Measurements from ENCODE around the gene LLCFC1. TPM values are rescaled to one million over a fixed set of nuclear protein-coding genes. Genes with fewer than 3 reads are reported as not detected.
"Not testable (repeated sequence)": the region's sequence is repeated elsewhere in the genome, so short reads cannot be mapped to it uniquely, and the experiment has no call there.

The LLCFC1 gene
- total RNA-seq, 2 donors from 2014 or later: not detected

DNA sequence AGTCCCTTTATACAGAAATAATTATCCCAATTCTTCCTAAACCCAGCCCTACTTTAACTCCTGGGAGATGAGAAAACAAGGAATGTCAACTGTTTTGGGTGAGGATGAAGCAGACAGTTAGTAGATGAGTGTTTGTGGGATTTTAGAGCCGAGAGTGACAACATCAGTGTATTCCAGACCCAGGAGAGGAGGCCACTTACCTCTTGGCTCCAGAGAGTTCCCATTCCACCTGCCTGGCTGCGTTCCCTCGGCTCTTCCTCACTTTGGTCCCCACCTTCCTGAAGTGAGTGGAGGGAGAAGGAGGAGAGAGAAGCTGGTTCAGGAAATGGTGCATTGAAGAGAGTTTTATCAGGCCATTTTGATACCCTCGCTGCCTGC is 22.3 kb downstream of the LLCFC1 start:
- no peak for ATAC-seq (replicated peaks in 1 of 2)
- peaks cover 0 to under 1% of the 10 kb centered on the region in 2 donors for H3K36me3 Mint-ChIP-seq (ENCODE audit: insufficient read depth in 2 of 2)
- H3K4me1 Mint-ChIP-seq (ENCODE audit: low read depth): no peaks in the 10 kb centered on the region
- no peaks in the 10 kb centered on the region for H3K9me3 Mint-ChIP-seq
- H3K4me3 Mint-ChIP-seq: no peak overlapping the region
- H3K27me3 Mint-ChIP-seq (ENCODE audit: low read depth): peaks cover 15% of the 10 kb centered on the region
- no peak overlapping the region for H3K27ac Mint-ChIP-seq
- DNase-seq: no peak

DNA sequence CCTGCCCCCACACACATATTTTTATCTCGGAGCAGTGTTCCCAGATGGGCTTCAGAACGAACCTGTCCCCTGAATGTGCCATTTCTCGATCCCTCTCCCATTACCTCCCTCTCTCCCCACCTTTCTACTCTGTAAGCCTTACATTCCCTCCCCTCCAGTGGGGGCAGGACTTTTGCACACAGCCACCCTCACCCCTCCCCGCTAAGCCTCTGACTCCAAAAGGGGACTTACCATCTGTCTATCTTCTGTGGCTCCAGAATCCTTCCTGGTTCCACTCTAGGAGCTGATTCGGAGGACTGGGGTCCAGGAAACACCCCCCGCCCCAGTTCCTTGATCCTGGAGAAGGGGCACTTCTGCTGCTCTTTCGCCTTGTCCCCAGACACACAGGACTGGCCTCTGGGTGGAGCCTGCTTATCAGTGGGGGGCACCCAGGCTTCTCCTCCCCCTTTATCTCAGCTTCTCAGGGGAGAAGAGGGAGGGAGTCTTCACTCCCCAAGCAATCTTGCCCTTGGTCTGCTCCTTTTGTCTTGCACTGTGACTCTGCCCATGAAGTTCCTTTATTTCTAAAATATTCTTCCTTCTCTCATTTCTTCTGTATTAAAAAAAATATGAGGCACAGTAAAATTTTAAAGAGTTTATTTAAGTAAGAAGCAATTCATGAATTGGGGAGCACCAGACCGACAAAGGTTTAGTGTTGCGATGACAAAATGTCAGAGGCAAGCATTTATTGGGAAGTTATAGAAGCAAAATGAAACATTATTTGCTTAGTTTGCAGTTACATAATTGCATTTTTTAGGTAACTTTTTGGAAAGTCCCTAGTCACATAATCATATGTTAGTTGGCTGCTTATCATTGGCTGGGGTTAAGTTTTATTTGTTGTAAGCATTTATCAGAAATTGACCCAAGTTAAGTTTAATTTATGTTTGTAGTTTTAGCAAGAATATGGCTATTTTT is 23.0 kb downstream of the LLCFC1 start, which contains the start of gene KEL:
TSS of gene KEL (minus strand) at position 391 of the 954 bp plus-strand sequence. CDS start at position 234, 157 bp downstream.
- no peak for DNase-seq
- Mint-ChIP-seq H3K36me3 (ENCODE audit: insufficient read depth in 2 of 2) (no peaks in the 10 kb centered on the region), H3K9me3 (no peaks in the 10 kb centered on the region), H3K27ac (no peak within 1 kb of the TSS), H3K4me3 (no peak within 1 kb of the TSS), H3K4me1 (ENCODE audit: low read depth) (no peaks in the 10 kb centered on the region), H3K27me3 (ENCODE audit: low read depth) (peaks cover 15% of the 10 kb centered on the region)
- no peak for ATAC-seq (replicated peaks in 1 of 2)

DNA sequence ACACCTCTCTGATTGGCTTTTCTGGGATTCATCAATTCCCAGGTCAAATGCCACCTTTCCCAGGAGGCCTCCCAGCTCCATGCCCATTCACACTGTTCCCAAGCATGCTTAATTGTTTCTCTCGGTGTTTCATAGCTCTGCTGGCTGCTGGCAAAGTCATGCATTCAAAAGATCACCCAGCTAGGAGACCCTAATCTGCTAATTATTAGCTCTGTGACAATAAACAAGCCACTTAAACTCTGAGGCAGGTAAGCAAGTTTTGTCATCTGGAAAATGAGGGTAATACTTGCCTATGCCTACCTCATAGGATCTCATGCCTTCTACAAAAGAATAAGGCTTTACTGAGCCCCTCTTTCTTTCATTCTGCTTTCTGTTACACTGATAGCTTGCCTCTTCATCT is 23.7 kb downstream of the LLCFC1 start:
- H3K27ac Mint-ChIP-seq: no peak overlapping the region
- no peaks in the 10 kb centered on the region for H3K36me3 Mint-ChIP-seq (ENCODE audit: insufficient read depth in 2 of 2)
- ATAC-seq (replicated peaks in 1 of 2): no peak
- H3K4me3 Mint-ChIP-seq: no peak overlapping the region
- no peaks in the 10 kb centered on the region for H3K4me1 Mint-ChIP-seq (ENCODE audit: low read depth)
- DNase-seq: no peak
- peaks cover 20% of the 10 kb centered on the region for H3K27me3 Mint-ChIP-seq (ENCODE audit: low read depth)
- no peaks in the 10 kb centered on the region for H3K9me3 Mint-ChIP-seq

DNA sequence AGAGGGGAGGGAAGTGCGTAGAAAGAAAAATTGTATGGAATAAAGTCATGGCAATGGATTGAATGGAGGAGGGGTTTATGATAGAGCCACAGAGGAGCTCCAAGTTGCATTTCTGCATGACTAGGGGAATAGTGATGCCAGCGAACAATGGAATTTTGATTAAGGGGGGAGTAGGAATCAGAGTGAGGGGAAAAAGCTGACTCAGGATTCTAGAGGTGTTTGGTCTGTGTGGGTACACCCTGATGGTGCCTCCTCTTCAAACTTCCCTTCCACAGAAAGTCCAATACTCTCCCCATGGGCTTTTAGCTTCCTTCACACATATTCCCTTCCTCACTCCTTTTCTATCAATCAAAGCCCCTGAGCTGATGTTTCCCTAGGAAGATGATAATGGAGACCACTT is 24.7 kb downstream of the LLCFC1 start:
- no peak for ATAC-seq (replicated peaks in 1 of 2)
- Mint-ChIP-seq H3K9me3 (no peaks in the 10 kb centered on the region), H3K27me3 (ENCODE audit: low read depth) (peaks cover 30% of the 10 kb centered on the region), H3K4me3 (no peak overlapping the region), H3K4me1 (ENCODE audit: low read depth) (no peaks in the 10 kb centered on the region), H3K27ac (no peak overlapping the region), H3K36me3 (ENCODE audit: insufficient read depth in 2 of 2) (no peaks in the 10 kb centered on the region)
- no peak for DNase-seq

DNA sequence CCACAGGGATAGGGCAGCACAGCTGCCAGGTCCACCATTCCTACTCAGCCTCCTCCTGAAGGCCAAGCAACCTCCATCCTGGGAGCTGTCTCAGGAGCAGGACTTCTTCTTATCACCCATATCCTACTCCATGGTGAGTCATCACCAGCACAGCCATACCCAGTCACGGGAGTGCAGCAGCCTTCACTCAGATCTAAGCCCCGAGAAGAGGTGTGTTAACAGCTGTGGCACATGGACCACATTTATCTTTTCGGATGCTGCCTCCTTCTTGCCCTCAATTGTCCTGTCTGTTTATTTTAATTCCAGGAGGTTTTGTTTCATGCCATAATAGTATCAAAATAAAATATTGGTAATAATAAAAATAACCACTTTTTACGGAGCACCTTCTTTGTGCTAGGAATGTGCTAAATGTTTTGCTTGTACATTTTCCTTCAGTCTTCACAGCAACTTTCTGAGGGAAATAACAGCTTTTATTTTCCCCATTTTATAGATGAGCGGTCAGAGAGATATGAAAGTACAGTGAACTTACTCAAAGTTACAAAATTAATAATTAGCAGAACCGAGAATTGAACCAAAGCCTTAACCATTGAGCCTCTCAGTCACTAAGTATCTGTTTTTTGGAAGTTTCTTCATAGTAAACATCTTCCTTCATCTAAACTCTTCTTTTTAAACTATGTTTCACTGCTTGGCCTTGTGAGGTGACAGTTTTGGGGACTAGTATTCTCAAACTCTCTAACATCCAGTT is 25.4 kb downstream of the LLCFC1 start:
- Mint-ChIP-seq H3K4me3 (no peak overlapping the region), H3K27me3 (ENCODE audit: low read depth) (peaks cover 34% of the 10 kb centered on the region), H3K36me3 (ENCODE audit: insufficient read depth in 2 of 2) (no peaks in the 10 kb centered on the region), H3K4me1 (ENCODE audit: low read depth) (no peaks in the 10 kb centered on the region), H3K9me3 (no peaks in the 10 kb centered on the region), H3K27ac (no peak overlapping the region)
- DNase-seq (no peak), ATAC-seq (replicated peaks in 1 of 2) (no peak)

DNA sequence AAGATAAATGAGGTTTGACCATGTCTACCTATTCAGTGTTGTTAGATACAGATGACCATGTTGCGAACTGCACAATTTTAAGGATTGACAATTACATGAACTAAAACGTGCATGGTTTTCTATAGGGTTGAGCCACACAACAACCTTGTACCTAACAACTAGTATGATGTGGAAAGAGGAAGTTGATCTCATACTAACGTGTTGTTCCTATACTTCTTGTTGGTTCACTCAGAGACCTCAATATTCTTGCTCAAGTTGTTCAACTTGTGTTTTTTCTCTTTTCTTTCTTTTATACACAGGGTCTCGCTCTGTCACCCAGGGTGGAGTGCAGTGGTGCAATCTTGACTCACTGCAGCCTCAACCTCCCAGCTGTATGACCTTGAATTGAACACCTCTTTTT is 28.9 kb downstream of the LLCFC1 start:
- Mint-ChIP-seq H3K27me3 (ENCODE audit: low read depth) (peaks cover 34% of the 10 kb centered on the region), H3K27ac (no peak overlapping the region), H3K9me3 (no peaks in the 10 kb centered on the region), H3K36me3 (ENCODE audit: insufficient read depth in 2 of 2) (no peaks in the 10 kb centered on the region), H3K4me1 (ENCODE audit: low read depth) (no peaks in the 10 kb centered on the region), H3K4me3 (no peak overlapping the region)
- DNase-seq (no peak), ATAC-seq (replicated peaks in 1 of 2) (no peak)

DNA sequence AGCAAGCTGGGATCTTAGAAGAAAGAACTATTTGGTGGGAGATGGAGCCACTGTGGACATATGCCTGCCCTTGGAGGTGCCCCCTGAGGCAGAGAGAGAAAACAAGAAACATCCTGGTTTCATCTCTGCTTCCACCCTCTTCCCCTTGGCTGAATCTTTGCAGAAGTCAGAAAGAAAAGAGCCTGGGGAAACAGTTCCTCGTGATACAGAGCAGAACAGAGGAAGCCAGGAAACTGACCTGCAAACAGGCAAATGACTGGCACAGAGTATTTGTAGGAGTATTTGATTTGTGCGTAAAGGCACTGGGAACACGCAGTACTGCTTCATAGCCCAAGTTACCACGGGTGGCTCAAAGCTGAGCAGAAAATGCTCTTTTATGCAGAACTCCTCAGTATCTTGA is 29.9 kb downstream of the LLCFC1 start:
- H3K4me3 Mint-ChIP-seq: no peak overlapping the region
- H3K27me3 Mint-ChIP-seq (ENCODE audit: low read depth): peaks cover 26% of the 10 kb centered on the region
- ATAC-seq (replicated peaks in 1 of 2) (no peak), DNase-seq (no peak)
- H3K9me3 Mint-ChIP-seq: no peaks in the 10 kb centered on the region
- H3K4me1 Mint-ChIP-seq (ENCODE audit: low read depth): no peaks in the 10 kb centered on the region
- H3K27ac Mint-ChIP-seq: no peak overlapping the region
- H3K36me3 Mint-ChIP-seq (ENCODE audit: insufficient read depth in 2 of 2): no peaks in the 10 kb centered on the region

DNA sequence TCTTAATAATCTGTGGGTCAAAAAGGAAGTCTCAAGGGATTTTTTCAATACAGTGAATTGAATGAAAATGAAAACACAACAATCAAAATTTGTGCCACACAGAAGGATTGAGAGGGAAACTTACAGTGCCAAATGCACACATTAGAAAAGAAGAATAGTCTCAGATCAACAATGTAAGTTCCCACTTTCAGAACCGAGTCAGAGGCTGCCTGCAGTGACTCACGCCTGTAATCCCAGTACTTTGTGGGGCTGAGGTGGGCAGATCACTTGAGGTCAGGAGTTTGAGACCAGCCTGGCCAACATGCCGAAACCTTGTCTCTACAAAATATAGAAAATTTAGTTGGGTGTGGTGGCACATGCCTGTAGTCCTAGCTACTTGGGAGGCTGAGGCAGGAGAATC is 35.3 kb downstream of the LLCFC1 start:
- peaks cover 0 to 3% of the 10 kb centered on the region in 2 donors for H3K9me3 Mint-ChIP-seq
- ATAC-seq (replicated peaks in 1 of 2) (no peak), DNase-seq (no peak)
- no peaks in the 10 kb centered on the region for H3K4me1 Mint-ChIP-seq (ENCODE audit: low read depth)
- H3K36me3 Mint-ChIP-seq (ENCODE audit: insufficient read depth in 2 of 2): no peaks in the 10 kb centered on the region
- no peak overlapping the region for H3K4me3 Mint-ChIP-seq
- H3K27ac Mint-ChIP-seq: peak overlapping the region; percentile 37
- H3K27me3 Mint-ChIP-seq (ENCODE audit: low read depth): peaks cover 7% of the 10 kb centered on the region

DNA sequence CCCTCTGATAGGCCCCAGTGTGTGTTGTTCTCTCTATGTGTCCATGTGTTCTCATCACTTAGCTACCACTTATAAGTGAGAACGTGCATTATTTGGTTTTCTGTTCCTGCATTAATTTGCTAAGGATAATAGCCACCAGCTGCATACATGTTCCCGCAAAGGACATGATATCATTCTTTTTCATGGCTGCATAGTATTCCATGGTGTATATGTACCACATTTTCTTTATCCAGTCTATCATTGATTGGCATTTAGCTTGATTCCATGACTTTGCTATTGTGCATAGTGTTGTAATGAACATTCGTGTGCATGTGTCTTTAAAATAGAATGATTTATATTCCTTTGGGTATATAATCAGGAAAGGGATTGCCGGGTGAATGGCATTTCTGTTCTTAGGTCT is 39.1 kb downstream of the LLCFC1 start:
- not testable (repeated sequence) for H3K9me3 Mint-ChIP-seq; H3K4me3 Mint-ChIP-seq; DNase-seq; H3K4me1 Mint-ChIP-seq (ENCODE audit: low read depth); H3K27ac Mint-ChIP-seq; ATAC-seq (replicated peaks in 1 of 2); H3K36me3 Mint-ChIP-seq (ENCODE audit: insufficient read depth in 2 of 2)
- H3K27me3 Mint-ChIP-seq (ENCODE audit: low read depth): peaks cover 28% of the 10 kb centered on the region

DNA sequence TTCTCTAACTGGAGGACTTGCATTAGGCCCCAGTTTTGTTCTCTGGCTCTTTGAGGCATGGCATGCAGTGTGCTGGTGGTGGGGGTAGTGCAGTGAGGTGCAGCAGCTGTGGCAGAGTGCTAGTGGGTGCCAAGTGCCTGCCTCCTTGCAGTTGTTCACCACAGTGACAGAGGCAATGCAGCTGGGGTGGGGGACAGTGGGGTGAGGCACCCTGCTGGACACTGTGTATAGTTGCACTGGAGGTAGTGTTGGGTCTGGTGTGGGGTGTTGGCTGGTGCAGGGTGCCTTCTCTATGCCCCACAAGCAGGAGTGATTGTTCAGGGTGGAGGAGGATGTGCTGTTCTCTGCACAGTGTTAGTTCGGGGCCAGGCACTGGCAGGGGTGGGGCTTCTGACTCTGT is 44.5 kb downstream of the LLCFC1 start:
- Mint-ChIP-seq H3K4me1 (ENCODE audit: low read depth) (no peaks in the 10 kb centered on the region), H3K4me3 (no peak overlapping the region), H3K9me3 (peaks cover 4 to 6% of the 10 kb centered on the region in 2 donors), H3K27me3 (ENCODE audit: low read depth) (peaks cover 28% of the 10 kb centered on the region), H3K36me3 (ENCODE audit: insufficient read depth in 2 of 2) (peaks cover 0 to 1% of the 10 kb centered on the region in 2 donors), H3K27ac (no peak overlapping the region)
- no peak for ATAC-seq (replicated peaks in 1 of 2)
- DNase-seq: no peak

DNA sequence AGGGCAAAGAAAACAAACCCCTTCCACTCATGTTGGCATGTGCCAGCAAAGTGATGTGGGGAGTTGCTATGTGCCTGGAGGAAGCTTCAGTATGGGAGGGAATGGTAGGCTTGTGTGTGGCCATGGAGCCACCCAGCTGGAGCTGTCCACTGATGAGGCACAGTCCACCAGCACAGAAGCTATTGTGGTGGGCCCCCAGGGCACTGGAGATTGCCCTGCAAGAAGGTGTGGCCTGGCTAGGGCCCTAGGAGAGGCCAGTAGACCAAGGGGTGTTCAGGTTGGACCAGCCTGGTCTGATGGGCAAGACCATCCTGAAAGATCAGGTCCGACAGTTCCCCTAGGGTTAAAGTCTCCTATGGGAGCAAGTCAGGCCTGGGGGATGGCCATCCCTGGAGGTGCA is 45.0 kb downstream of the LLCFC1 start:
- DNase-seq (no peak), ATAC-seq (replicated peaks in 1 of 2) (no peak)
- Mint-ChIP-seq H3K9me3 (peaks cover 4 to 6% of the 10 kb centered on the region in 2 donors), H3K4me3 (no peak overlapping the region), H3K36me3 (ENCODE audit: insufficient read depth in 2 of 2) (peaks cover 0 to 1% of the 10 kb centered on the region in 2 donors), H3K4me1 (ENCODE audit: low read depth) (no peaks in the 10 kb centered on the region), H3K27me3 (ENCODE audit: low read depth) (peaks cover 28% of the 10 kb centered on the region), H3K27ac (no peak overlapping the region)
